ENCODE results near the gene SSTR4. TPM values are rescaled to one million over a fixed set of nuclear protein-coding genes. Genes with fewer than 3 reads are reported as not detected.

SSTR4 gene
- total and polyA plus RNA-seq, 2 donors (not counting 3 experiments of a cell fraction or from before 2014, with no cell fraction given), result not detected

DNA sequence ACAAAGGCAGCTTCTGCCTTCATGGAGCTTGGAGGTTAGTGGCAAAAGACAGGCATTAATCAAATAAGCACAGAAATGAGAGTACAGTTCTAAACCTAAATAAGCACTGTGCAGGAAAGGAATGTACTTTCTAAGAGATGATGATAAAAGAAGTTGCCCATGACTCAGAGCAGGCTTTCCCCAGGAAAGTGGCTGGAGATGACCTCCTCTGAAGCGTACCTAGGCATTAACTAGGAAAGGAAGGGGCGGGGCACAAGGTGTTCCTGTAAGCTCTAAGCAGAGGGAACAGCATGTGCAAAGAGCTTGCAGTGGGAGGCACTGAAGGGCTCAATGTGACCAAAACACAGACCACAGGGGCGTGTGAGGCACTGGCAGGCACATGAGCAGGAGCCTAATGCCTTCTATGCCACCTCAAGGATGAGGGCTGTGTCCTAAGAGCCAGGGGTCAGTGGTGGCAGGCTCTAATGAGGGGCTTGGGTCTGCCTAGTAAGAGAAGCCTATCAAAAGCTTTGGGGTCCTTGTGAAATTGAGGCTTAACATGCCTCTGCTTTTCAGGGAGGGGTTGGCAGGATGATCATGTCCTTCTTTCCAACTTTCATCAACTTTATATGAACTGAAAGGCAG, 4.9 kb downstream of the SSTR4 start:
- no peak for FAIRE-seq
- BruUV-seq (replicated peaks), result no TSS peak
- intact Hi-C loops (cut with micrococcal nuclease) (loop anchor here (10.0 kb wide), 1 partner anchor 565 kb away; the partner anchor contains the start of gene CST9), dilution Hi-C loops (cut with MboI; ENCODE audit: extremely low pct_ligation_motif_present, low sequenced_read_pairs) (loop anchor here (10.0 kb wide), 1 partner anchor 345 kb away; no protein-coding TSS in a partner anchor)
- Histone ChIP-seq H3K79me2 (ENCODE audit: control insufficient read depth, insufficient read depth, low read length) (no peaks in the 10 kb centered on the region), H3K27ac (ENCODE audit: insufficient read depth, low read depth, low read length) (no peak overlapping the region), H3K4me3 (replicated peaks in 1 of 3; ENCODE audit: insufficient read depth in 1 of 3, low read depth in 1 of 3, low read length in 3 of 3) (no peak overlapping the region), H3K4me2 (ENCODE audit: insufficient read depth, low read length) (no peak overlapping the region), H3K4me1 (ENCODE audit: control insufficient read depth, extremely low read depth, insufficient read depth, low read length) (no peaks in the 10 kb centered on the region), H3K9me1 (replicated peaks; ENCODE audit: control insufficient read depth, extremely low read depth, insufficient read depth, low read length) (no peaks in the 10 kb centered on the region), H3K9me3 (replicated peaks; ENCODE audit: control insufficient read depth, insufficient read depth, low read length) (no peaks in the 10 kb centered on the region), H2AFZ (ENCODE audit: low read depth, low read length) (no peak overlapping the region), H3K27me3 (ENCODE audit: control insufficient read depth in 2 of 2, insufficient read depth in 2 of 2, low read length in 2 of 2) (peaks cover 17 to 21% of the 10 kb centered on the region in 2 experiments), H4K20me1 (replicated peaks; ENCODE audit: control insufficient read depth, extremely low read depth, insufficient read depth, low read length) (no peaks in the 10 kb centered on the region), H3K36me3 (ENCODE audit: control insufficient read depth in 2 of 2, extremely low read depth in 1 of 2, insufficient read depth in 2 of 2, low read length in 2 of 2) (no peaks in the 10 kb centered on the region), H3K9ac (replicated peaks; ENCODE audit: extremely low read depth, insufficient read depth, low read length) (no peak overlapping the region)
- TF ChIP-seq, protein P1, sequence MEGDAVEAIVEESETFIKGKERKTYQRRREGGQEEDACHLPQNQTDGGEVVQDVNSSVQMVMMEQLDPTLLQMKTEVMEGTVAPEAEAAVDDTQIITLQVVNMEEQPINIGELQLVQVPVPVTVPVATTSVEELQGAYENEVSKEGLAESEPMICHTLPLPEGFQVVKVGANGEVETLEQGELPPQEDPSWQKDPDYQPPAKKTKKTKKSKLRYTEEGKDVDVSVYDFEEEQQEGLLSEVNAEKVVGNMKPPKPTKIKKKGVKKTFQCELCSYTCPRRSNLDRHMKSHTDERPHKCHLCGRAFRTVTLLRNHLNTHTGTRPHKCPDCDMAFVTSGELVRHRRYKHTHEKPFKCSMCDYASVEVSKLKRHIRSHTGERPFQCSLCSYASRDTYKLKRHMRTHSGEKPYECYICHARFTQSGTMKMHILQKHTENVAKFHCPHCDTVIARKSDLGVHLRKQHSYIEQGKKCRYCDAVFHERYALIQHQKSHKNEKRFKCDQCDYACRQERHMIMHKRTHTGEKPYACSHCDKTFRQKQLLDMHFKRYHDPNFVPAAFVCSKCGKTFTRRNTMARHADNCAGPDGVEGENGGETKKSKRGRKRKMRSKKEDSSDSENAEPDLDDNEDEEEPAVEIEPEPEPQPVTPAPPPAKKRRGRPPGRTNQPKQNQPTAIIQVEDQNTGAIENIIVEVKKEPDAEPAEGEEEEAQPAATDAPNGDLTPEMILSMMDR (IDR thresholded peaks at IDR 0.05; ENCODE audit: extremely low read depth in 1 of 2, insufficient read depth in 1 of 2, low read depth in 1 of 2, low read length in 2 of 2), result no peak
- TF ChIP-seq MYC (IDR thresholded peaks at IDR 0.05; ENCODE audit: low read depth, low read length), result no peak
- no peak for TF ChIP-seq JUN (IDR thresholded peaks at IDR 0.05; ENCODE audit: borderline replicate concordance, insufficient read depth, insufficient read length, low read depth)
- no peak for TF ChIP-seq GATA2 (IDR thresholded peaks at IDR 0.05; ENCODE audit: insufficient read depth, insufficient read length, low read depth, low read length)
- no peak for TF ChIP-seq FOS (IDR thresholded peaks at IDR 0.05; ENCODE audit: borderline replicate concordance, insufficient read depth, low read length)
- TF ChIP-seq, protein P2, sequence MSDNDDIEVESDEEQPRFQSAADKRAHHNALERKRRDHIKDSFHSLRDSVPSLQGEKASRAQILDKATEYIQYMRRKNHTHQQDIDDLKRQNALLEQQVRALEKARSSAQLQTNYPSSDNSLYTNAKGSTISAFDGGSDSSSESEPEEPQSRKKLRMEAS (IDR thresholded peaks at IDR 0.05; ENCODE audit: insufficient read depth, insufficient read length), result no peak
- TF ChIP-seq POLR2A (IDR thresholded peaks at IDR 0.05; ENCODE audit: low read depth, low read length), result no peak
- no peak for TF ChIP-seq EZH2 (IDR thresholded peaks at IDR 0.05; ENCODE audit: borderline replicate concordance, low read depth, low read length, severe bottlenecking)
- no peak for TF ChIP-seq POLR2AphosphoS5 (IDR thresholded peaks at IDR 0.05; ENCODE audit: insufficient read depth, low read depth, low read length)
- CTCF ChIA-PET, result interaction anchor here (1.7 kb wide), 1 partner anchor 11 kb away, joined by 4 read pairs; no protein-coding TSS in a partner anchor
- POLR2A ChIA-PET, result no interaction called here
- no peak for DNase-seq (ENCODE audit: low read depth, low spot score)
